ENCODE measurements around the gene MYO10.

The MYO10 gene

GRCh38 chr5:16757146-16757545 lies 178.9 kb downstream of the MYO10 start:
- TF ChIP-seq ZNF565 (CRISPR knock-in tag; conservative IDR thresholded peaks at IDR 0.05; ENCODE audit: low read depth): no peak
- no peak for TF ChIP-seq ZFP3 (CRISPR knock-in tag; IDR thresholded peaks at IDR 0.05)
- TF ChIP-seq, protein P1, sequence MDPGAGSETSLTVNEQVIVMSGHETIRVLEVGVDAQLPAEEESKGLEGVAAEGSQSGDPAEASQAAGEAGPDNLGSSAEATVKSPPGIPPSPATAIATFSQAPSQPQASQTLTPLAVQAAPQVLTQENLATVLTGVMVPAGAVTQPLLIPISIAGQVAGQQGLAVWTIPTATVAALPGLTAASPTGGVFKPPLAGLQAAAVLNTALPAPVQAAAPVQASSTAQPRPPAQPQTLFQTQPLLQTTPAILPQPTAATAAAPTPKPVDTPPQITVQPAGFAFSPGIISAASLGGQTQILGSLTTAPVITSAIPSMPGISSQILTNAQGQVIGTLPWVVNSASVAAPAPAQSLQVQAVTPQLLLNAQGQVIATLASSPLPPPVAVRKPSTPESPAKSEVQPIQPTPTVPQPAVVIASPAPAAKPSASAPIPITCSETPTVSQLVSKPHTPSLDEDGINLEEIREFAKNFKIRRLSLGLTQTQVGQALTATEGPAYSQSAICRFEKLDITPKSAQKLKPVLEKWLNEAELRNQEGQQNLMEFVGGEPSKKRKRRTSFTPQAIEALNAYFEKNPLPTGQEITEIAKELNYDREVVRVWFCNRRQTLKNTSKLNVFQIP (CRISPR knock-in tag; IDR thresholded peaks at IDR 0.05; ENCODE audit: borderline replicate concordance, low read depth): no peak
- no peak for TF ChIP-seq ESRRG (CRISPR knock-in tag; IDR thresholded peaks at IDR 0.05)
- TF ChIP-seq ARNTL (CRISPR knock-in tag; IDR thresholded peaks at IDR 0.05; ENCODE audit: borderline replicate concordance, low read depth): no peak
- TF ChIP-seq, protein P2, sequence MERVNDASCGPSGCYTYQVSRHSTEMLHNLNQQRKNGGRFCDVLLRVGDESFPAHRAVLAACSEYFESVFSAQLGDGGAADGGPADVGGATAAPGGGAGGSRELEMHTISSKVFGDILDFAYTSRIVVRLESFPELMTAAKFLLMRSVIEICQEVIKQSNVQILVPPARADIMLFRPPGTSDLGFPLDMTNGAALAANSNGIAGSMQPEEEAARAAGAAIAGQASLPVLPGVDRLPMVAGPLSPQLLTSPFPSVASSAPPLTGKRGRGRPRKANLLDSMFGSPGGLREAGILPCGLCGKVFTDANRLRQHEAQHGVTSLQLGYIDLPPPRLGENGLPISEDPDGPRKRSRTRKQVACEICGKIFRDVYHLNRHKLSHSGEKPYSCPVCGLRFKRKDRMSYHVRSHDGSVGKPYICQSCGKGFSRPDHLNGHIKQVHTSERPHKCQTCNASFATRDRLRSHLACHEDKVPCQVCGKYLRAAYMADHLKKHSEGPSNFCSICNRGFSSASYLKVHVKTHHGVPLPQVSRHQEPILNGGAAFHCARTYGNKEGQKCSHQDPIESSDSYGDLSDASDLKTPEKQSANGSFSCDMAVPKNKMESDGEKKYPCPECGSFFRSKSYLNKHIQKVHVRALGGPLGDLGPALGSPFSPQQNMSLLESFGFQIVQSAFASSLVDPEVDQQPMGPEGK (CRISPR knock-in tag; IDR thresholded peaks at IDR 0.05; ENCODE audit: borderline replicate concordance): no peak
- no peak for TF ChIP-seq ZFP30 (CRISPR knock-in tag; IDR thresholded peaks at IDR 0.05)
- no peak for TF ChIP-seq SNAI2 (CRISPR knock-in tag; IDR thresholded peaks at IDR 0.05)
- no peak for TF ChIP-seq RARB (CRISPR knock-in tag; IDR thresholded peaks at IDR 0.05)
- TF ChIP-seq OSR1 (CRISPR knock-in tag; IDR thresholded peaks at IDR 0.05): no peak
- no peak for TF ChIP-seq ZNF8 (CRISPR knock-in tag; IDR thresholded peaks at IDR 0.05)
- TF ChIP-seq ZC3H10 (CRISPR knock-in tag; IDR thresholded peaks at IDR 0.05): no peak

DNA sequence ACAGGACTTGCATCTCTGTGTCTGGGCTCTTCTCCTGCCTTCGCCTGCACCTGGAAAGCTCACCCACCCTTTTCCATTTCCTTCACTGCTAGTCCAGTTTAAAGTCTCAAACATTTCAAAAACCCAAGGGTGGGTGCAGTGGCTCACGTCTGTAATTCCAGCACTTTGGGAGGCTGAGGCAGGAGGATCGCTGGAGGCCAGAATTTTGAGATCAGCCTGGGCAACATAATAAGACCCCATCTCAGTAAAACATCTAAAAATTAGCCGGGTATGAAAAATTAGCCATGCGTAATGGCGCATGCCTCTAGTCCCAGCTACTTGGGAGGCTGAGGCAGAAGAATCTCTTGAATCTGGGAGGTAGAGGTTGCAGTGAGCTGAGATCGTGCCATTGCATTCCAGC lies 179.4 kb downstream of the MYO10 start:
- ATAC-seq: no peak
- TF ChIP-seq TOX (CRISPR knock-in tag; IDR thresholded peaks at IDR 0.05; ENCODE audit: borderline replicate concordance) (no peak), GLIS3 (CRISPR knock-in tag; IDR thresholded peaks at IDR 0.05) (no peak), TCF4 (CRISPR knock-in tag; IDR thresholded peaks at IDR 0.05; ENCODE audit: borderline replicate concordance) (no peak), PPARA (CRISPR knock-in tag; IDR thresholded peaks at IDR 0.05; ENCODE audit: borderline replicate concordance) (no peak), ZC3H10 (CRISPR knock-in tag; IDR thresholded peaks at IDR 0.05) (no peak), OSR1 (CRISPR knock-in tag; IDR thresholded peaks at IDR 0.05) (no peak), ZNF8 (CRISPR knock-in tag; IDR thresholded peaks at IDR 0.05) (no peak)
- TF ChIP-seq, protein P3, sequence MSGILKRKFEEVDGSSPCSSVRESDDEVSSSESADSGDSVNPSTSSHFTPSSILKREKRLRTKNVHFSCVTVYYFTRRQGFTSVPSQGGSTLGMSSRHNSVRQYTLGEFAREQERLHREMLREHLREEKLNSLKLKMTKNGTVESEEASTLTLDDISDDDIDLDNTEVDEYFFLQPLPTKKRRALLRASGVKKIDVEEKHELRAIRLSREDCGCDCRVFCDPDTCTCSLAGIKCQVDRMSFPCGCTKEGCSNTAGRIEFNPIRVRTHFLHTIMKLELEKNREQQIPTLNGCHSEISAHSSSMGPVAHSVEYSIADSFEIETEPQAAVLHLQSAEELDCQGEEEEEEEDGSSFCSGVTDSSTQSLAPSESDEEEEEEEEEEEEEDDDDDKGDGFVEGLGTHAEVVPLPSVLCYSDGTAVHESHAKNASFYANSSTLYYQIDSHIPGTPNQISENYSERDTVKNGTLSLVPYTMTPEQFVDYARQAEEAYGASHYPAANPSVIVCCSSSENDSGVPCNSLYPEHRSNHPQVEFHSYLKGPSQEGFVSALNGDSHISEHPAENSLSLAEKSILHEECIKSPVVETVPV (CRISPR knock-in tag; IDR thresholded peaks at IDR 0.05): no peak
- TF ChIP-seq, protein P2 (CRISPR knock-in tag; IDR thresholded peaks at IDR 0.05; ENCODE audit: borderline replicate concordance): no peak

More at GRCh38 chr5:16757146-16757545, 178.9 kb downstream of the MYO10 start:
- ATAC-seq: no peak

GRCh38 chr5:16755641-16756040 lies 180.4 kb downstream of the MYO10 start:
- TF ChIP-seq ZC3H10 (CRISPR knock-in tag; IDR thresholded peaks at IDR 0.05) (no peak), ESRRG (CRISPR knock-in tag; IDR thresholded peaks at IDR 0.05) (no peak), BACH2 (CRISPR knock-in tag; IDR thresholded peaks at IDR 0.05; ENCODE audit: borderline replicate concordance) (no peak), ZFP3 (CRISPR knock-in tag; IDR thresholded peaks at IDR 0.05) (no peak), TCF4 (CRISPR knock-in tag; IDR thresholded peaks at IDR 0.05; ENCODE audit: borderline replicate concordance) (no peak), CREB5 (CRISPR knock-in tag; IDR thresholded peaks at IDR 0.05; ENCODE audit: low read depth) (no peak), OSR1 (CRISPR knock-in tag; IDR thresholded peaks at IDR 0.05) (no peak), ARNTL (CRISPR knock-in tag; IDR thresholded peaks at IDR 0.05; ENCODE audit: borderline replicate concordance, low read depth) (no peak), ZNF8 (CRISPR knock-in tag; IDR thresholded peaks at IDR 0.05) (no peak), PPARA (CRISPR knock-in tag; IDR thresholded peaks at IDR 0.05; ENCODE audit: borderline replicate concordance) (no peak)
- TF ChIP-seq, protein P1 (CRISPR knock-in tag; IDR thresholded peaks at IDR 0.05; ENCODE audit: borderline replicate concordance, low read depth): no peak
- TF ChIP-seq, protein P2 (CRISPR knock-in tag; IDR thresholded peaks at IDR 0.05; ENCODE audit: borderline replicate concordance): no peak
- no peak for ATAC-seq
